Osteocyte (in vitro differentiated cells): ENCODE results near the gene CLTRN. TPM values are rescaled to one million over a fixed set of nuclear protein-coding genes. Genes with fewer than 3 reads are reported as not detected.

Experiments
- DNase-seq: peaks from one replicate; pipeline ENCODE4 v3.0.0; 2021; ENCODE audit warnings: mixed read lengths; ENCODE audit not compliant: unreplicated experiment; ENCODE audit errors: extremely low spot score
- H3K27ac Mint-ChIP-seq: one replicate; pipeline ENCODE4 v1.8.0; 2021; ENCODE audit warnings: mild to moderate bottlenecking, mixed read lengths; ENCODE audit not compliant: unreplicated experiment
- H3K27me3 Mint-ChIP-seq: one replicate; pipeline ENCODE4 v1.8.0; 2021; ENCODE audit warnings: mixed read lengths; ENCODE audit not compliant: unreplicated experiment
- H3K36me3 Mint-ChIP-seq: one replicate; pipeline ENCODE4 v1.8.0; 2021; ENCODE audit warnings: mixed read lengths; ENCODE audit not compliant: unreplicated experiment
- H3K4me1 Mint-ChIP-seq: one replicate; pipeline ENCODE4 v1.8.0; 2021; ENCODE audit warnings: mixed read lengths; ENCODE audit not compliant: unreplicated experiment
- H3K4me3 Mint-ChIP-seq: one replicate; pipeline ENCODE4 v1.8.0; 2021; ENCODE audit warnings: mild to moderate bottlenecking, moderate library complexity, mixed read lengths; ENCODE audit not compliant: unreplicated experiment
- H3K9me3 Mint-ChIP-seq: one replicate; pipeline ENCODE4 v1.8.0; 2021; ENCODE audit warnings: mixed read lengths; ENCODE audit not compliant: unreplicated experiment
- CTCF ChIP-seq: fragments of 200-600 bp; sonication (generic); IDR thresholded peaks from 2 replicates; pipeline ENCODE4 v1.5.0; 2021; ENCODE audit warnings: antibody characterized with exemption, mild to moderate bottlenecking, moderate library complexity
- total RNA-seq: library from RNA; stranded (reverse); gene quantifications from 2 replicates; pipeline ENCODE4 v1.2.1, GENCODE V29; 2021

The CLTRN gene
- total RNA-seq, 1 donor from 2014 or later: not detected

GRCh38 chrX:15679246-15679645 lies 14.6 kb upstream of the CLTRN start:
- no peak overlapping the region for H3K4me3 Mint-ChIP-seq
- no peaks in the 10 kb centered on the region for H3K9me3 Mint-ChIP-seq
- no peak for TF ChIP-seq CTCF
- no peaks in the 10 kb centered on the region for H3K27me3 Mint-ChIP-seq
- no peak for DNase-seq
- H3K27ac Mint-ChIP-seq: no peak overlapping the region
- peaks cover 10% of the 10 kb centered on the region for H3K4me1 Mint-ChIP-seq
- no peaks in the 10 kb centered on the region for H3K36me3 Mint-ChIP-seq

GRCh38 chrX:15678339-15678738 lies 13.7 kb upstream of the CLTRN start:
- Mint-ChIP-seq H3K4me1 (peaks cover 14% of the 10 kb centered on the region), H3K36me3 (no peaks in the 10 kb centered on the region), H3K27ac (no peak overlapping the region), H3K27me3 (no peaks in the 10 kb centered on the region), H3K4me3 (no peak overlapping the region), H3K9me3 (no peaks in the 10 kb centered on the region)
- no peak for DNase-seq
- TF ChIP-seq CTCF: no peak

- DNase-seq: no peak
- TF ChIP-seq CTCF: no peak
- H3K36me3 Mint-ChIP-seq: no peaks in the 10 kb centered on the region
- no peaks in the 10 kb centered on the region for H3K9me3 Mint-ChIP-seq
- H3K4me1 Mint-ChIP-seq: peaks cover 14% of the 10 kb centered on the region
- H3K27ac Mint-ChIP-seq: no peak overlapping the region
- H3K27me3 Mint-ChIP-seq: no peaks in the 10 kb centered on the region
- H3K4me3 Mint-ChIP-seq: no peak overlapping the region
Observed at GRCh38 chrX:15676886-15677285, 12.3 kb upstream of the CLTRN start.

GRCh38 chrX:15675490-15675921 lies 10.9 kb upstream of the CLTRN start:
- H3K27me3 Mint-ChIP-seq: peaks cover 8% of the 10 kb centered on the region
- no peak for TF ChIP-seq CTCF
- H3K27ac Mint-ChIP-seq: no peak overlapping the region
- no peak overlapping the region for H3K4me3 Mint-ChIP-seq
- no peak for DNase-seq
- H3K36me3 Mint-ChIP-seq: no peaks in the 10 kb centered on the region
- H3K4me1 Mint-ChIP-seq: peaks cover 14% of the 10 kb centered on the region
- no peaks in the 10 kb centered on the region for H3K9me3 Mint-ChIP-seq

GRCh38 chrX:15674841-15675489 lies 10.4 kb upstream of the CLTRN start:
- peak; percentile 93 for DNase-seq
- peaks cover 11% of the 10 kb centered on the region for H3K27me3 Mint-ChIP-seq
- no peak for TF ChIP-seq CTCF
- no peaks in the 10 kb centered on the region for H3K36me3 Mint-ChIP-seq
- peaks cover 14% of the 10 kb centered on the region for H3K4me1 Mint-ChIP-seq
- no peak overlapping the region for H3K27ac Mint-ChIP-seq
- no peak overlapping the region for H3K4me3 Mint-ChIP-seq
- H3K9me3 Mint-ChIP-seq: no peaks in the 10 kb centered on the region
